ENCODE data around the gene TAS2R31.

GRCh38 chr12:11059041-11059440, 27.8 kb upstream of the TAS2R31 start:
- no peak for TF ChIP-seq ZNF274 (IDR thresholded peaks at IDR 0.05; ENCODE audit: low read depth, low read length)
- TF ChIP-seq SUZ12 (IDR thresholded peaks at IDR 0.05; ENCODE audit: extremely low read depth, insufficient read depth, insufficient read length), result no peak
- TF ChIP-seq YY1 (IDR thresholded peaks at IDR 0.05; ENCODE audit: insufficient read depth, insufficient read length), result no peak
